Measurements from ENCODE around the gene KCNIP3. TPM values are rescaled to one million over a fixed set of nuclear protein-coding genes. Genes with fewer than 3 reads are reported as not detected.

The KCNIP3 gene
- total RNA-seq, 1 donor from 2014 or later = 0.68 TPM

DNA sequence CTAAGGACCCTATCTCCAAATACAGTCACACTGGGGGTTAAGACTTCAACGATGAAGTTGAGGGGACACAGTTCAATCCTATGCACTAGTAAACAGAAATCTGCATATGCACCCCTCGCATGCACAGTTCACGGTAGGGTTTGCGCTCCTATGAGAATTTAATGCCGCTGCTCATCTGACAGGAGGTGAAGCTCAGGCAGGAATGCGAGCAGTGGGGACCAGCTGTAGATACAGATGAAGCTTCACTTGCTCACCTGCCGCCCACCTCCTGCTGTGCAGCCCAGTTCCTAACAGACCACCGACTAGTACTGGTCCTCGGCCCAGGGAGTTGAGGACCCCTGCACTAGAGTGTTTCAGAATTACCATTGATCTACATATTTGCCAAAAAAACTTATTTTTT lies 65.3 kb downstream of the KCNIP3 start:
- no peak overlapping the region for H3K4me2 ChIP-seq (ENCODE audit: low read length)
- peaks cover 34% of the 10 kb centered on the region for H3K27me3 Mint-ChIP-seq (ENCODE audit: low read depth, unreplicated experiment)
- no peak overlapping the region for H3K4me3 Mint-ChIP-seq (ENCODE audit: unreplicated experiment)
- TF ChIP-seq EZH2 (IDR thresholded peaks at IDR 0.05; ENCODE audit: insufficient read depth, low read length) = no peak
- TF ChIP-seq, protein P1, sequence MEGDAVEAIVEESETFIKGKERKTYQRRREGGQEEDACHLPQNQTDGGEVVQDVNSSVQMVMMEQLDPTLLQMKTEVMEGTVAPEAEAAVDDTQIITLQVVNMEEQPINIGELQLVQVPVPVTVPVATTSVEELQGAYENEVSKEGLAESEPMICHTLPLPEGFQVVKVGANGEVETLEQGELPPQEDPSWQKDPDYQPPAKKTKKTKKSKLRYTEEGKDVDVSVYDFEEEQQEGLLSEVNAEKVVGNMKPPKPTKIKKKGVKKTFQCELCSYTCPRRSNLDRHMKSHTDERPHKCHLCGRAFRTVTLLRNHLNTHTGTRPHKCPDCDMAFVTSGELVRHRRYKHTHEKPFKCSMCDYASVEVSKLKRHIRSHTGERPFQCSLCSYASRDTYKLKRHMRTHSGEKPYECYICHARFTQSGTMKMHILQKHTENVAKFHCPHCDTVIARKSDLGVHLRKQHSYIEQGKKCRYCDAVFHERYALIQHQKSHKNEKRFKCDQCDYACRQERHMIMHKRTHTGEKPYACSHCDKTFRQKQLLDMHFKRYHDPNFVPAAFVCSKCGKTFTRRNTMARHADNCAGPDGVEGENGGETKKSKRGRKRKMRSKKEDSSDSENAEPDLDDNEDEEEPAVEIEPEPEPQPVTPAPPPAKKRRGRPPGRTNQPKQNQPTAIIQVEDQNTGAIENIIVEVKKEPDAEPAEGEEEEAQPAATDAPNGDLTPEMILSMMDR (IDR thresholded peaks at IDR 0.05; ENCODE audit: insufficient read depth, low read depth, low read length) = no peak
- no peak overlapping the region for H3K27ac ChIP-seq (ENCODE audit: low read depth, low read length)
- FAIRE-seq (no peak), DNase-seq (ENCODE audit: low read depth) (no peak)
- H3K9me3 Mint-ChIP-seq (ENCODE audit: unreplicated experiment) = peaks cover 6% of the 10 kb centered on the region
- H3K4me3 ChIP-seq (ENCODE audit: insufficient read depth, low read depth, low read length) = no peak overlapping the region
- H3K9ac ChIP-seq (ENCODE audit: low read length) = no peak overlapping the region
- no peak overlapping the region for H2AFZ ChIP-seq (ENCODE audit: low read depth, low read length)
- peaks cover 2% of the 10 kb centered on the region for H3K36me3 Mint-ChIP-seq (ENCODE audit: low read depth, unreplicated experiment)
- no peaks in the 10 kb centered on the region for H3K27me3 ChIP-seq (ENCODE audit: insufficient read depth, low read length)
- H3K9me3 ChIP-seq (ENCODE audit: insufficient read depth, low read depth, low read length) = no peaks in the 10 kb centered on the region
- H3K4me1 Mint-ChIP-seq (ENCODE audit: low read depth, unreplicated experiment) = peaks cover 6% of the 10 kb centered on the region
- no peak overlapping the region for H3K27ac Mint-ChIP-seq (ENCODE audit: unreplicated experiment)
- H3K4me1 ChIP-seq (ENCODE audit: insufficient read depth, low read length) = peaks cover 6% of the 10 kb centered on the region
- no peaks in the 10 kb centered on the region for H3K79me2 ChIP-seq (ENCODE audit: insufficient read depth, low read length)
- no peaks in the 10 kb centered on the region for H3K36me3 ChIP-seq (ENCODE audit: insufficient read depth, low read length)
- H4K20me1 ChIP-seq (ENCODE audit: insufficient read depth, low read length) = no peaks in the 10 kb centered on the region

GRCh38 chr2:95366514-95366913 lies 69.4 kb downstream of the KCNIP3 start:
- no peaks in the 10 kb centered on the region for H3K27me3 ChIP-seq (ENCODE audit: insufficient read depth, low read length)
- no peak for DNase-seq (ENCODE audit: low read depth)
- Mint-ChIP-seq H3K4me1 (ENCODE audit: low read depth, unreplicated experiment) (no peaks in the 10 kb centered on the region), H3K4me3 (ENCODE audit: unreplicated experiment) (no peak overlapping the region), H3K27ac (ENCODE audit: unreplicated experiment) (no peak overlapping the region), H3K9me3 (ENCODE audit: unreplicated experiment) (peaks cover 3% of the 10 kb centered on the region), H3K36me3 (ENCODE audit: low read depth, unreplicated experiment) (no peaks in the 10 kb centered on the region), H3K27me3 (ENCODE audit: low read depth, unreplicated experiment) (peaks cover 31% of the 10 kb centered on the region)
- FAIRE-seq = no peak
- no peaks in the 10 kb centered on the region for H3K79me2 ChIP-seq (ENCODE audit: insufficient read depth, low read length)
- no peak overlapping the region for H3K4me3 ChIP-seq (ENCODE audit: insufficient read depth, low read depth, low read length)
- no peak overlapping the region for H3K4me2 ChIP-seq (ENCODE audit: low read length)
- H3K9ac ChIP-seq (ENCODE audit: low read length) = no peak overlapping the region
- H2AFZ ChIP-seq (ENCODE audit: low read depth, low read length) = no peak overlapping the region
- no peaks in the 10 kb centered on the region for H3K4me1 ChIP-seq (ENCODE audit: insufficient read depth, low read length)
- H4K20me1 ChIP-seq (ENCODE audit: insufficient read depth, low read length) = no peaks in the 10 kb centered on the region
- H3K36me3 ChIP-seq (ENCODE audit: insufficient read depth, low read length) = no peaks in the 10 kb centered on the region
- H3K27ac ChIP-seq (ENCODE audit: low read depth, low read length) = no peak overlapping the region
- no peaks in the 10 kb centered on the region for H3K9me3 ChIP-seq (ENCODE audit: insufficient read depth, low read depth, low read length)
- no peak for TF ChIP-seq EZH2 (IDR thresholded peaks at IDR 0.05; ENCODE audit: insufficient read depth, low read length)
- TF ChIP-seq, protein P1 (IDR thresholded peaks at IDR 0.05; ENCODE audit: insufficient read depth, low read depth, low read length) = no peak

- no peaks in the 10 kb centered on the region for H3K27me3 ChIP-seq (ENCODE audit: insufficient read depth, low read length)
- FAIRE-seq (no peak), DNase-seq (ENCODE audit: low read depth) (no peak)
- Mint-ChIP-seq H3K36me3 (ENCODE audit: low read depth, unreplicated experiment) (no peaks in the 10 kb centered on the region), H3K4me3 (ENCODE audit: unreplicated experiment) (no peak overlapping the region), H3K27ac (ENCODE audit: unreplicated experiment) (peak overlapping the region; percentile 28), H3K9me3 (ENCODE audit: unreplicated experiment) (peaks cover 1% of the 10 kb centered on the region), H3K27me3 (ENCODE audit: low read depth, unreplicated experiment) (peaks cover 38% of the 10 kb centered on the region), H3K4me1 (ENCODE audit: low read depth, unreplicated experiment) (peaks cover 5% of the 10 kb centered on the region)
- no peaks in the 10 kb centered on the region for H3K9me3 ChIP-seq (ENCODE audit: insufficient read depth, low read depth, low read length)
- no peak overlapping the region for H3K9ac ChIP-seq (ENCODE audit: low read length)
- H4K20me1 ChIP-seq (ENCODE audit: insufficient read depth, low read length) = no peaks in the 10 kb centered on the region
- TF ChIP-seq EZH2 (IDR thresholded peaks at IDR 0.05; ENCODE audit: insufficient read depth, low read length) = no peak
- TF ChIP-seq, protein P1 (IDR thresholded peaks at IDR 0.05; ENCODE audit: insufficient read depth, low read depth, low read length) = no peak
- H3K4me1 ChIP-seq (ENCODE audit: insufficient read depth, low read length) = no peaks in the 10 kb centered on the region
- no peaks in the 10 kb centered on the region for H3K36me3 ChIP-seq (ENCODE audit: insufficient read depth, low read length)
- H3K4me3 ChIP-seq (ENCODE audit: insufficient read depth, low read depth, low read length) = no peak overlapping the region
- no peaks in the 10 kb centered on the region for H3K79me2 ChIP-seq (ENCODE audit: insufficient read depth, low read length)
- H3K4me2 ChIP-seq (ENCODE audit: low read length) = no peak overlapping the region
- no peak overlapping the region for H3K27ac ChIP-seq (ENCODE audit: low read depth, low read length)
- no peak overlapping the region for H2AFZ ChIP-seq (ENCODE audit: low read depth, low read length)
Observed at GRCh38 chr2:95372216-95372829, 75.2 kb downstream of the KCNIP3 start.

All from astrocyte (in vitro differentiated cells and primary cell).